Breast epithelium (tissue), 3 donors: ENCODE measurements around the gene CKAP4.

Source experiments
- POLR2A ChIP-seq: fragments of 450-650 bp; IDR thresholded peaks from one replicate; pipeline ENCODE4 v1.6.1; 2016; ENCODE audit warnings: antibody characterized with exemption, mild to moderate bottlenecking, moderate library complexity
- POLR2AphosphoS5 ChIP-seq, 3 donors: sonication (generic); formaldehyde crosslinking; IDR thresholded peaks; one replicate each; pipeline ENCODE4 v1.6.1; 2017; ENCODE audit warnings: antibody characterized with exemption in 3 of 3
- TF ChIP-seq, protein P1 (sequence below), 3 donors: fragments of 450-650 bp; IDR thresholded peaks; one replicate each; pipeline ENCODE4 v1.5.1; 2016 to 2017; ENCODE audit warnings: antibody characterized with exemption in 3 of 3, mild to moderate bottlenecking in 3 of 3, moderate library complexity in 3 of 3

DNA sequence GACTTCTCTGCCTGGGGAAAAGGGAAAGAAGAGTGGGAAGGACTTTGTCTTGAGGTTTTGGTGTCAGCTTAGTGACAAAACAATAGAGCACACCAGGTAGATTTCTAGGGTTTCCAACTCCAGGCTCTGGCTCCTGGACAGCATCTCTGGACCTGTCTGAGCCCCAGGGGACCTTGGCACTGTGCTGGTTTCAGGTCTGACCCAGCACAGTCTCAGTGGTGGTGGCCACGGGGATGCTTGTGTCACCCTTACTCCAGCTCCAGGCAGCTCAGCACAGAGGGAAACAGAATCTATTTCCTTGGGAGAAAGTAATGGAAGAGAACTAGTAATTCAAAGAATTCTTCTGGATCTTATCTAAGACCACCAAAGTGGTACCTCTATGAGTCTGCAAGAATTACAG is 11.1 kb upstream of the CKAP4 start:
- TF ChIP-seq, protein P1, sequence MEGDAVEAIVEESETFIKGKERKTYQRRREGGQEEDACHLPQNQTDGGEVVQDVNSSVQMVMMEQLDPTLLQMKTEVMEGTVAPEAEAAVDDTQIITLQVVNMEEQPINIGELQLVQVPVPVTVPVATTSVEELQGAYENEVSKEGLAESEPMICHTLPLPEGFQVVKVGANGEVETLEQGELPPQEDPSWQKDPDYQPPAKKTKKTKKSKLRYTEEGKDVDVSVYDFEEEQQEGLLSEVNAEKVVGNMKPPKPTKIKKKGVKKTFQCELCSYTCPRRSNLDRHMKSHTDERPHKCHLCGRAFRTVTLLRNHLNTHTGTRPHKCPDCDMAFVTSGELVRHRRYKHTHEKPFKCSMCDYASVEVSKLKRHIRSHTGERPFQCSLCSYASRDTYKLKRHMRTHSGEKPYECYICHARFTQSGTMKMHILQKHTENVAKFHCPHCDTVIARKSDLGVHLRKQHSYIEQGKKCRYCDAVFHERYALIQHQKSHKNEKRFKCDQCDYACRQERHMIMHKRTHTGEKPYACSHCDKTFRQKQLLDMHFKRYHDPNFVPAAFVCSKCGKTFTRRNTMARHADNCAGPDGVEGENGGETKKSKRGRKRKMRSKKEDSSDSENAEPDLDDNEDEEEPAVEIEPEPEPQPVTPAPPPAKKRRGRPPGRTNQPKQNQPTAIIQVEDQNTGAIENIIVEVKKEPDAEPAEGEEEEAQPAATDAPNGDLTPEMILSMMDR (IDR thresholded peaks at IDR 0.05): no peak
- TF ChIP-seq POLR2A: no peak
- no peak for TF ChIP-seq POLR2AphosphoS5 (IDR thresholded peaks at IDR 0.05)
